ENCODE results near the gene METTL17.
"Not testable (repeated sequence)": the region's sequence is repeated elsewhere in the genome, so short reads cannot be mapped to it uniquely, and the experiment has no call there.

The METTL17 gene

DNA sequence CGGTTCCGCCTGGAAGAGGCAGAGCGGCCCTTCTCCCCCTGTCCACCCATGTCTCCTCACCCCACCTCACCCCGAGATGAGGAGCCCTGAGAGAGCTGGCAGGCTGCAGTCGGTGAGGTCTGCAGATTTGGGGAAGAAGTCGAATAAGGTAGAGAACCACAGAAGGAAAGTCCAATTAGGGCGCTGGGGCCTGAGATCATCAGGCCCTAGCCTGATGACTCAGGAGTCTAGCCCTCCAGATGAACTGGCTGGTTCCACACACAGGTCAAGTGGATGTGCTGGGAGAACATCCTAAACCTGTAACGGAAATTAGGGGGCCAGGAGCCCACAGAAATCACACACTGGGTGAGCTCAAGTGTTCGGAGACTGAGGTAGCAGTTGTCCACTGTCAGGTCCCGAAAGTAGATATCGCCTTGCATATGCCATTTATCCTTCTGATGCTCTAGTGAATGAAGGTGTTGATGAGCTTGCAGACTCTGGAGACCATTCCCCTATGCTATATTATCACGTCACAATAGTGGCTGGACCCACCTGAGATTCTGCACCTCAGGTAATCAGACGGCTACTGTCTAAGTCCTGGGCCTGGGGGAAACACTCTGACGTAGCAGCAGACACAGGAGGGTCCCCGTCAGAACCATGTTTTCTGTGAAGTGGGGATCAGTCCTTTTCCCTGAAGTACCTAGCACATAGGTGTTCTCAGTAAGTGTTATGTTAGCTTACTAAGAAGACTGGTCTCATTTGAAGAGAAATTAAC, 886 bp upstream of the METTL17 start:
- DNase-seq = no peak
- intact Hi-C loops (cut with DNase I) = no loop called here

DNA sequence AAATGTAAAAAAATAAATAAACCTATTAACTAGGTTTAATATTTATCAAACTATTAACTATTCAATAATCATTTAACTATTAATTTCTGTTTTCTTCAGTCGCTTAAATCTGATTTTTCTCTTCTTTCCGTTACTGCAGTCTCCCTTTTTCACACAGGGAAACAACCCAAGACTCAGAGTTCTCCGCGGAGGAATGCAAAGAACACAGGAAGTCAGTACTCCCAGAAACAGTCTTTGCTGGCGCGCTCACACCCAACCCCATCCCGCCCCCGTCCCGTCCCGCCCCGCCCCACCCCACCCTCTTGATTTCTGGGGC, 351 bp upstream of the METTL17 start:
- DNase-seq = no peak
- intact Hi-C loops (cut with DNase I) = no loop called here

GRCh38 chr14:20996521-20996920, 6.7 kb downstream of the METTL17 start:
- no peak for DNase-seq
- intact Hi-C loops (cut with DNase I) = no loop called here

DNA sequence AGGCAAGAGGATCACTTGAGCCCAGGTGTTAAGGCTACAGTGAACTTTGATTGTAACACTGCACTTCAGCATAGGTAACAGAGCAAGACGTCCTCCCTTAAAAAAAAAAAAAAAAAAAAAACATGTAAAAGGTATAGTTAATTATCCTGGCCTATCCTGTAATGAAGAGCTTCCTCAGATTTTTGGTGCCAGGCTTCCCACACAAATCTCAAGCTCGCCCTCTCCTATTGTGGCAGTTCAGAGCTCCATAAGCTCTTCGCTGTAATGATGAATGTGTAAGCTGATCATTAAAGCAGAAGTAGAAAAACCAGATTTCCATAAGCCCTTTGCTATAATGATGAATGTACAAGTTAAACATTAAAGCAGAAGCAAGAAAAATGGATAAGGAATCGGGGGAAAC, 7.3 kb downstream of the METTL17 start:
- no peak for DNase-seq
- intact Hi-C loops (cut with DNase I) = no loop called here

DNA sequence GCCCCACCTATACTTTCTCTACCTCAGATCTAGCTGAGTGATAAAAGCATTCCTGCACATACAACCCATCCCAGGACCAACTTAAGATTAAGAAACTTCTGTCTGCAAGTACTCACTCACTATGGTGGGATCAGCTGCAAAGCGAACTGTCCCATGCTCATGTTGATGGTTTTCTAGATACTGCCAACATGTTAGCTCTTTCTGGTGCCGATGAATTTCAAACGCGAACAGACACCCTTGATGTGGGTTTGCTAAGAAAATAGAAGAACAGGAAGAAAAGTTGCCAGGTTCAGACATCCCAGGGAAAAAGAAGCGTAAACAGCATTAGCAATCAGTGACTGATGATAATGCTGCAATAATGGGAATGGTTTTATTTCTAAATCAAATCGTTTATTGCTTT, 7.8 kb downstream of the METTL17 start:
- intact Hi-C loops (cut with DNase I) = no loop called here
- no peak for DNase-seq

DNA sequence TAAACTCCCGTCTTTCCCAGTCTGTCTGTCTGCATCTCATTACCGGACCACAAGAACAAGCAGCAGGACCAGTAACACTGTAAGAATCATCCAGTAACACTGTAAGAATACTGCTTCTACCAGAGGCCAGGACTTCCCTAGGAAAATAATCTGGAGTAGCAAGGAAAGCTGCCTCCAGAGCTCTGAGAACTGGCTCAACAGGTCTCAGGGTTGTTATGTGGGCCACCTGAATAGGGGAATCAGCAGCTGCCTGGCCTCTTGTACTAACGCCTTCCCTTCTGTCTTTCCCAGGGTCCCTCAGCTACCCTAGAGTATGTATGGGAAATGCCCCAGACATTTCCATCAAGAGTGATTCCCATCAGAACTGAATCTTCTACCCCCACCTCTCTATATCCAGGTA, 8.4 kb downstream of the METTL17 start:
- DNase-seq = no peak
- intact Hi-C loops (cut with DNase I) = no loop called here

GRCh38 chr14:20998674-20999366, 9.0 kb downstream of the METTL17 start, which contains the start of gene SLC39A2:
SLC39A2 (plus strand) TSS chr14:20999293; CDS start chr14:20999447, 154 bp downstream.
- intact Hi-C loops (cut with DNase I) = no loop called here
- DNase-seq = no peak

- intact Hi-C loops (cut with DNase I) = no loop called here
- DNase-seq = no peak
Measured at GRCh38 chr14:20999591-20999990, 9.8 kb downstream of the METTL17 start.

- no peak for DNase-seq
- intact Hi-C loops (cut with DNase I) = no loop called here
Measured at GRCh38 chr14:21001218-21001617, 11.4 kb downstream of the METTL17 start.

DNA sequence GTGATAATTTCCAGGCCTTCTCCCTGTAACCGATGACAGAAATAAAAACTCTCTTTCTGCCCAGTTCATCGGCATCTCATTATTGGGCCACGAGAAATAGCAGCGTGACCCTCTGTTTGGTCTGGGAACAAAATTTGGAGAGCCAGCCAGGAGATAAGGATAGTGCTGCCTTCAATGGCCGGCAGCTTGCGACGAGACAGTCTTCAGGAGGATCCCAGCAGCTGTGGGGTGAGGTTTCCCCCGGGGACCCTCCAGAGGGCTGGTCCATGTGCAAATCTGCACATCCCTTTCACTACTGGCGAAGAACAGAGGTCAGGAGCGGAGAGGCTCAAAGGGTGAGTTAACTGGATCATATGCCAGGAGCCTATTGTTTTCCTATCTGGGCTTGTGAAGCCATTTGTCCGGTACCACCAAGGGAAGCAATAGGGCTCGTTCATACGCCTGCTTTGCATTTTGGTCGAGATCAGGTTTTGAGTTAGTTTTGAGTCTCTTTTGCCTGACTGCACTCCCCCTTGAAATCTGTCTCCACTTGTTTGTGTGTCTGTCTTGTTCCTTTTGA, 14.1 kb downstream of the METTL17 start:
- intact Hi-C loops (cut with DNase I) = no loop called here
- DNase-seq = no peak

- DNase-seq; intact Hi-C loops (cut with DNase I): not testable (repeated sequence)
Measured at GRCh38 chr14:21009721-21010120, 19.9 kb downstream of the METTL17 start.

- DNase-seq = no peak
- intact Hi-C loops (cut with DNase I) = no loop called here
Measured at GRCh38 chr14:21011136-21011535, 21.4 kb downstream of the METTL17 start.

GRCh38 chr14:21014761-21015190, 25.0 kb downstream of the METTL17 start:
- intact Hi-C loops (cut with DNase I) = loop anchor here (2.0 kb wide), 1 partner anchor 26 kb away; no protein-coding TSS in a partner anchor

DNA sequence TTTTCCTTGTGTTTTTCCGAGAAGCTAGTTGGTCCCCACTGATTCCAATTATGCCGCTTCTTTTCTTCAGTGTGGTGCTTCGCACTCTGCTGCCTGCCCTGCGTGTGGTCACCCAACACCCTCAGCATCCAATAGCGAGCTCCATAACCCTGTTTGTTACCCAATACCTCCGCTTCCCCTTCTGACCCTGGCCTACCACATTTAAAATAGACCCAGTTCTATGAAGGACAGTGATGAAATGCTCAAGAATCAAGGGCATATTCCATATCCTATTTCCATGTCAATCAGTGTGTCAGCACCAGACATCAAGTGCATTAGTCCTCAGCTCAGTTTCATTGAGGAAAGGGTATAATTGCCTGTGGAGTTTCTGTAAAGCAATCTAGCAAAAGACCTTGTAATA, 25.5 kb downstream of the METTL17 start:
- peak in 1 of 42 donors; percentile 39 for DNase-seq
- intact Hi-C loops (cut with DNase I) = loop anchor here (2.0 kb wide), 1 partner anchor 25 kb away; no protein-coding TSS in a partner anchor

More at GRCh38 chr14:21014761-21015190, 25.0 kb downstream of the METTL17 start:
- DNase-seq = peak; percentile 71 to 98 (median 92)

- intact Hi-C loops (cut with DNase I) = loop anchor here (2.0 kb wide), 1 partner anchor 80 kb away; no protein-coding TSS in a partner anchor
- DNase-seq = no peak
Measured at GRCh38 chr14:21016413-21017190, 26.8 kb downstream of the METTL17 start.

GRCh38 chr14:21017528-21018245, 27.9 kb downstream of the METTL17 start:
- intact Hi-C loops (cut with DNase I) = loop anchor here (2.0 kb wide), 1 partner anchor 79 kb away; no protein-coding TSS in a partner anchor
- no peak for DNase-seq

DNA sequence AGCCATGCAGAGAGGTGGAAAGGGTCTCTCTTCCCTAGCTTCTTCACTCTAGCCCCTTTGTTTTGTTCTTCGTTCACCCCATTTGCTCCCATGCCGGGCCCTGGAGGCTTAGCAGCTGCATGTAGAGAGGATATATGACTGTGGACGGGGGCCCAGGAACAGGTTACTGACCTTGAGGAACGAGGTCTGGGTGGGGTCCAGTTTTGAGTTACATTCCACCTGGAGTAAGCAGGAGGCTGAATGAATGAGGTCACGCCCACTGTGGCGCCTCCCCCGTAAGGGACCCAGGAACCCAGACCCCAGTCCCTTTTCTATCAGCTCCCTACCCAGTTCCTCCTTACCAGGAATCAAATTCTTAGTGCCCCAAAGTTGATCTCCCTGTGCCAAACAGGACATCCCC, 28.5 kb downstream of the METTL17 start:
- DNase-seq = no peak
- intact Hi-C loops (cut with DNase I) = no loop called here

DNA sequence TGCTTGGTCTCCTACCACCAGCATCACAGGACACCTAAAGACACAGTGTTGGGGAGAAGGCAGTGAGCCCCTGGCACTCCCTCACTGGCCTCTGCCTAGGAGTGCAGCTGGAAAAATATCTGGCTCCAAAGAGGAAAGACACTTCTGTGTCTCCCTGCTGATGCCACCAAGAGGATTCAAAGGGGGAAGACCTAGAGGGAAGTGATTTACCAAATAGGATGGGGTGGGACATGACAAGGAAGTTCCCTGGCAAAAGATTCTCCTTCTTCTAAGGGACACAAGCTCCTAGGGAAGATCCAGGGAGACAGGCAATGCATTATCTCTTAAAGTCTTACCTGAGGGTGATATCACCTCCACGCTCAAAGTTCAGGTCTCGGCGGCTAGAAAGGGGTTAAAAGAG, 29.0 kb downstream of the METTL17 start:
- intact Hi-C loops (cut with DNase I) = no loop called here
- DNase-seq = no peak

DNA sequence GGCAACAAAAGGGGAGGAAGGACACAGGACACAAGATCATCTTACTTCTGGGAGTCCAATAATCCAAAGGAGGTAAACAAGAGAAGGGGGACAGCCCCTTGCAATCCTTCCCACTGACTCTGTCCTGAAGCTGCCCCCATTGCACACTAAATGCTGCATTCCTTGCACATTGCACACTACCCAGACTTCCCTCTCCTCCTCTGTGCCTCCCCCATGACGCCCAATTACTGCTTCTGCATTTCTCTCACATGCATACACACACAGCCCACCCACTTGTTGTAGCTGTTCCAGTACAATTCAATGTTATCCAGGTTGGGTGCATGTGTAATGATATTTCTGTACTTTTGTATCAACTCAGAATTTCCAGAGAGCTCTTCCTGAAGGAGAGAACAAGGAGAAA, 29.6 kb downstream of the METTL17 start:
- no peak for DNase-seq
- intact Hi-C loops (cut with DNase I) = no loop called here

Measured in head of caudate nucleus (tissue), 42 donors.